Measurements from ENCODE around the gene RECK.
"Not testable (repeated sequence)": the region's sequence is repeated elsewhere in the genome, so short reads cannot be mapped to it uniquely, and the experiment has no call there.

RECK gene

GRCh38 chr9:36078051-36078450, 41.3 kb downstream of the RECK start:
- CTCF ChIA-PET = interaction anchor here (1.4 kb wide), 1 partner anchor 132 kb away, joined by 3 read pairs; no protein-coding TSS in a partner anchor
- H3K4me3 ChIP-seq (ENCODE audit: low read depth, low read length) = no peak overlapping the region
- POLR2A ChIA-PET = no interaction called here
- DNase-seq (ENCODE audit: low read depth, low spot score) = no peak
- no peak for TF ChIP-seq CTCF (IDR thresholded peaks at IDR 0.05; ENCODE audit: insufficient read depth, low read length, missing control alignments)

- POLR2A ChIA-PET = no interaction called here
- H3K4me3 ChIP-seq (ENCODE audit: low read depth, low read length) = no peak overlapping the region
- CTCF ChIA-PET = interaction anchor here (1.3 kb wide), 1 partner anchor 15 kb away, joined by 3 read pairs; no protein-coding TSS in a partner anchor
Observed at GRCh38 chr9:36080519-36080918, 43.8 kb downstream of the RECK start.

GRCh38 chr9:36082931-36083330, 46.2 kb downstream of the RECK start:
- DNase-seq (ENCODE audit: low read depth, low spot score) = no peak
- POLR2A ChIA-PET = no interaction called here
- TF ChIP-seq CTCF (IDR thresholded peaks at IDR 0.05; ENCODE audit: insufficient read depth, low read length, missing control alignments) = no peak
- CTCF ChIA-PET = no interaction called here
- H3K4me3 ChIP-seq (ENCODE audit: low read depth, low read length) = no peak overlapping the region

More at GRCh38 chr9:36080519-36080918, 43.8 kb downstream of the RECK start:
- TF ChIP-seq CTCF (IDR thresholded peaks at IDR 0.05; ENCODE audit: insufficient read depth, low read length, missing control alignments) = no peak
- no peak for DNase-seq (ENCODE audit: low read depth, low spot score)

- DNase-seq (ENCODE audit: low read depth, low spot score) = no peak
- CTCF ChIA-PET = interaction anchor here (1.1 to 2.9 kb wide), 2 partner anchors 10 to 14 kb away, joined by 4 to 6 read pairs; no protein-coding TSS in a partner anchor
- POLR2A ChIA-PET = no interaction called here
- TF ChIP-seq CTCF (IDR thresholded peaks at IDR 0.05; ENCODE audit: insufficient read depth, low read length, missing control alignments) = no peak
- H3K4me3 ChIP-seq (ENCODE audit: low read depth, low read length) = no peak overlapping the region
Observed at GRCh38 chr9:36086442-36086841, 49.7 kb downstream of the RECK start.

GRCh38 chr9:36087054-36087453, 50.3 kb downstream of the RECK start:
- ChIA-PET POLR2A (interaction anchor here (1.6 kb wide), 1 partner anchor 12 kb away, joined by 6 read pairs; no protein-coding TSS in a partner anchor), CTCF (interaction anchor here (0.9 to 2.9 kb wide), 3 partner anchors 10 to 13 kb away, joined by 3 to 6 read pairs (median 4); no protein-coding TSS in a partner anchor)
- DNase-seq (ENCODE audit: low read depth, low spot score); H3K4me3 ChIP-seq (ENCODE audit: low read depth, low read length): not testable (repeated sequence)

GRCh38 chr9:36088020-36088419, 51.3 kb downstream of the RECK start:
- DNase-seq (ENCODE audit: low read depth, low spot score) = no peak
- ChIA-PET CTCF (interaction anchor here (0.9 to 2.9 kb wide), 4 partner anchors 11 to 56 kb away, joined by 3 to 6 read pairs (median 3); no protein-coding TSS in a partner anchor), POLR2A (interaction anchor here (1.6 kb wide), 1 partner anchor 13 kb away, joined by 6 read pairs; no protein-coding TSS in a partner anchor)
- TF ChIP-seq CTCF (IDR thresholded peaks at IDR 0.05; ENCODE audit: insufficient read depth, low read length, missing control alignments) = no peak
- H3K4me3 ChIP-seq (ENCODE audit: low read depth, low read length) = no peak overlapping the region

Measured in AG04449 (cell line).